GM21390 (cell line): ENCODE data around the gene RPL39.
"Not testable (repeated sequence)": the region's sequence is repeated elsewhere in the genome, so short reads cannot be mapped to it uniquely, and the experiment has no call there.

ENCODE experiments used
- ATAC-seq: cut with Tn5 transposase; IDR thresholded peaks from one replicate; pipeline ENCODE4 v1.9.1; 2021; ENCODE audit not compliant: unreplicated experiment

The RPL39 gene

GRCh38 chrX:119791437-119792231 lies at the start of gene RPL39:
Gene RPL39, minus strand, starts transcription at chrX:119791630. Its CDS starts 54 bp downstream, at chrX:119791576.
- ATAC-seq = peak; percentile 91

- no peak for ATAC-seq
Measured at GRCh38 chrX:119833905-119834304, 42.5 kb upstream of the RPL39 start.

- ATAC-seq = no peak
Measured at GRCh38 chrX:119828446-119828845, 37.0 kb upstream of the RPL39 start.

GRCh38 chrX:119826399-119826959 lies 35.0 kb upstream of the RPL39 start:
- no peak for ATAC-seq

GRCh38 chrX:119824221-119824620 lies 32.8 kb upstream of the RPL39 start:
- ATAC-seq = not testable (repeated sequence)

GRCh38 chrX:119821703-119822102 lies 30.3 kb upstream of the RPL39 start:
- peak; percentile 98 for ATAC-seq

- ATAC-seq = no peak
Measured at GRCh38 chrX:119817130-119817690, 25.8 kb upstream of the RPL39 start.

GRCh38 chrX:119816300-119816699 lies 24.9 kb upstream of the RPL39 start:
- no peak for ATAC-seq

GRCh38 chrX:119809185-119809666 lies 17.8 kb upstream of the RPL39 start:
- ATAC-seq = no peak

- not testable (repeated sequence) for ATAC-seq
Measured at GRCh38 chrX:119808461-119808860, 17.0 kb upstream of the RPL39 start.

GRCh38 chrX:119802546-119802945 lies 11.1 kb upstream of the RPL39 start:
- no peak for ATAC-seq

GRCh38 chrX:119801253-119802221 lies 10.1 kb upstream of the RPL39 start:
- no peak for ATAC-seq

GRCh38 chrX:119790977-119791436 lies 423 bp downstream of the RPL39 start:
- no peak for ATAC-seq

GRCh38 chrX:119784747-119785446 lies 6.5 kb downstream of the RPL39 start:
- ATAC-seq = no peak

GRCh38 chrX:119783026-119783425 lies 8.4 kb downstream of the RPL39 start:
- no peak for ATAC-seq

GRCh38 chrX:119778829-119779228 lies 12.6 kb downstream of the RPL39 start:
- ATAC-seq = no peak

- no peak for ATAC-seq
Measured at GRCh38 chrX:119775517-119776238, 15.8 kb downstream of the RPL39 start.

GRCh38 chrX:119769388-119769787 lies 22.0 kb downstream of the RPL39 start:
- not testable (repeated sequence) for ATAC-seq

- ATAC-seq = not testable (repeated sequence)
Measured at GRCh38 chrX:119768436-119768835, 23.0 kb downstream of the RPL39 start.
